ENCODE data around the gene VAPA. TPM values are rescaled to one million over a fixed set of nuclear protein-coding genes. Genes with fewer than 3 reads are reported as not detected.
A peak's percentile ranks its signal among the peaks of the same experiment; 100 is the strongest.

The VAPA gene
- total and polyA plus RNA-seq, 9 of the 15 experiments (the other 6 are each of a cell fraction or from before 2014, with no cell fraction given) = 219 to 902 (median 526) TPM

DNA sequence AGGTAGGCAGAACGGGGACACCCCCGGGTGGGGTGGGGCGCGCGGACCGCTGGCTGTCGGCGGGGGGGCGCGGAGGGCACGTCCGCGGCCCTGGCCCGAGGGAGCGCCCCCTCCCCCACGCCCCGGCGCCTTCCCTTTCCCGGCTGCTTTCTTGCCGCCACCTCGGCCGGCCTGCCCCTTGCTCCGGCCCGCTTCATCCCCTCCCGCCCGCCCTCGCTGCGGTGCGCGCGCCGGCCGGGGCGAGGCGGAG, 443 bp downstream of the VAPA start:
- ATAC-seq = no peak
- no TSS peak for BruUV-seq (replicated peaks)
- Histone ChIP-seq H3K4me2 (ENCODE audit: insufficient read depth, low read length) (peak overlapping the region; percentile 97; the same call in 1 of the 2 replicates), H3K9ac (ENCODE audit: insufficient read depth in 1 of 2, low read depth in 2 of 2, low read length in 2 of 2) (peak overlapping the region; percentile 93 to 95), H3K4me1 (replicated peaks in 1 of 2; ENCODE audit: control insufficient read depth in 2 of 2, insufficient read depth in 2 of 2, low read length in 2 of 2) (peaks cover 12 to 15% of the 10 kb centered on the region in 2 experiments), H3K9me1 (ENCODE audit: control insufficient read depth, insufficient read depth, low read length) (peaks cover 2% of the 10 kb centered on the region), H3K27ac (ENCODE audit: extremely low read depth, low read depth, low read length) (peak overlapping the region; percentile 97), H3K9me3 (replicated peaks; ENCODE audit: control insufficient read depth, insufficient read depth, low read depth, low read length) (peaks cover 6% of the 10 kb centered on the region), H4K20me1 (replicated peaks; ENCODE audit: control insufficient read depth, insufficient read depth, low read length) (peaks cover 36% of the 10 kb centered on the region), H3K4me3 (peak overlapping the region; percentile 85), H3K79me2 (ENCODE audit: control insufficient read depth, insufficient read depth, low read length) (peaks cover 57% of the 10 kb centered on the region), H2AFZ (ENCODE audit: low read depth, low read length) (peak overlapping the region; percentile 99; the same call in 1 of the 2 replicates), H3K36me3 (ENCODE audit: control insufficient read depth, insufficient read depth, low read length) (peaks cover 31% of the 10 kb centered on the region), H3K27me3 (ENCODE audit: control insufficient read depth in 2 of 2, insufficient read depth in 2 of 2, low read length in 2 of 2) (no peaks in the 10 kb centered on the region)
- DNase-seq (ENCODE audit: extremely low read depth in 1 of 4, low spot score in 3 of 4) = peak in 3 of 4 experiments; percentile 79 to 91 (median 90)
- in situ Hi-C loops (cut with MboI) = loop anchor here (10.0 kb wide), 1 partner anchor 899 kb away; no protein-coding TSS in a partner anchor
- no peak for FAIRE-seq
- ChIA-PET CTCF (ENCODE audit: low intra/inter-chr PET ratio) (no interaction called here), POLR2A (interaction anchor here (0.9 to 3.7 kb wide), 18 partner anchors 9 to 208 kb away, joined by 3 to 72 read pairs (median 10); partner anchors contain the start of gene TXNDC2)
- TF ChIP-seq KDM5B (IDR thresholded peaks at IDR 0.05; ENCODE audit: insufficient replicate concordance, low read depth, low read length) = no peak
- TF ChIP-seq ZNF165 (CRISPR knock-in tag; IDR thresholded peaks at IDR 0.05; ENCODE audit: borderline replicate concordance) = no peak
- TF ChIP-seq, protein P1, sequence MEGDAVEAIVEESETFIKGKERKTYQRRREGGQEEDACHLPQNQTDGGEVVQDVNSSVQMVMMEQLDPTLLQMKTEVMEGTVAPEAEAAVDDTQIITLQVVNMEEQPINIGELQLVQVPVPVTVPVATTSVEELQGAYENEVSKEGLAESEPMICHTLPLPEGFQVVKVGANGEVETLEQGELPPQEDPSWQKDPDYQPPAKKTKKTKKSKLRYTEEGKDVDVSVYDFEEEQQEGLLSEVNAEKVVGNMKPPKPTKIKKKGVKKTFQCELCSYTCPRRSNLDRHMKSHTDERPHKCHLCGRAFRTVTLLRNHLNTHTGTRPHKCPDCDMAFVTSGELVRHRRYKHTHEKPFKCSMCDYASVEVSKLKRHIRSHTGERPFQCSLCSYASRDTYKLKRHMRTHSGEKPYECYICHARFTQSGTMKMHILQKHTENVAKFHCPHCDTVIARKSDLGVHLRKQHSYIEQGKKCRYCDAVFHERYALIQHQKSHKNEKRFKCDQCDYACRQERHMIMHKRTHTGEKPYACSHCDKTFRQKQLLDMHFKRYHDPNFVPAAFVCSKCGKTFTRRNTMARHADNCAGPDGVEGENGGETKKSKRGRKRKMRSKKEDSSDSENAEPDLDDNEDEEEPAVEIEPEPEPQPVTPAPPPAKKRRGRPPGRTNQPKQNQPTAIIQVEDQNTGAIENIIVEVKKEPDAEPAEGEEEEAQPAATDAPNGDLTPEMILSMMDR (IDR thresholded peaks at IDR 0.05 in 2 of 3, conservative IDR thresholded peaks at IDR 0.05 in 1 of 3; ENCODE audit: insufficient read depth in 2 of 3, low read depth in 1 of 3, low read length in 3 of 3) = no peak
- peak; percentile 9; the same call in 1 of the 2 replicates for TF ChIP-seq ZBTB7A (IDR thresholded peaks at IDR 0.05; ENCODE audit: borderline replicate concordance, control insufficient read depth, low read depth, low read length)
- peak in 1 of 2 experiments; percentile 56; a peak in 1 of 4 replicates for TF ChIP-seq FOXA3 (CRISPR knock-in tag; conservative IDR thresholded peaks at IDR 0.05 in 1 of 2, IDR thresholded peaks at IDR 0.05 in 1 of 2)
- TF ChIP-seq, protein P2, sequence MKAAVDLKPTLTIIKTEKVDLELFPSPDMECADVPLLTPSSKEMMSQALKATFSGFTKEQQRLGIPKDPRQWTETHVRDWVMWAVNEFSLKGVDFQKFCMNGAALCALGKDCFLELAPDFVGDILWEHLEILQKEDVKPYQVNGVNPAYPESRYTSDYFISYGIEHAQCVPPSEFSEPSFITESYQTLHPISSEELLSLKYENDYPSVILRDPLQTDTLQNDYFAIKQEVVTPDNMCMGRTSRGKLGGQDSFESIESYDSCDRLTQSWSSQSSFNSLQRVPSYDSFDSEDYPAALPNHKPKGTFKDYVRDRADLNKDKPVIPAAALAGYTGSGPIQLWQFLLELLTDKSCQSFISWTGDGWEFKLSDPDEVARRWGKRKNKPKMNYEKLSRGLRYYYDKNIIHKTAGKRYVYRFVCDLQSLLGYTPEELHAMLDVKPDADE (conservative IDR thresholded peaks at IDR 0.05; ENCODE audit: control insufficient read depth, low read depth, low read length) = peak; percentile 7; the same call in 1 of the 2 replicates
- no peak for TF ChIP-seq ETV6 (IDR thresholded peaks at IDR 0.05; ENCODE audit: borderline replicate concordance in 1 of 2, low read depth in 2 of 2, low read length in 1 of 2)
- TF ChIP-seq ETV6 (CRISPR knock-in tag; IDR thresholded peaks at IDR 0.05; ENCODE audit: borderline replicate concordance) = 0 out of 2 replicates have a peak, but pooled peaks have one; percentile 64
- TF ChIP-seq PHB (CRISPR knock-in tag; IDR thresholded peaks at IDR 0.05) = no peak
- 0 out of 2 replicates have a peak, but pooled peaks have one; percentile 0 for TF ChIP-seq NR3C1 (CRISPR knock-in tag; IDR thresholded peaks at IDR 0.05)
- TF ChIP-seq ARID2 (IDR thresholded peaks at IDR 0.05) = no peak
- TF ChIP-seq ZNF830 (CRISPR knock-in tag; IDR thresholded peaks at IDR 0.05) = 0 out of 2 replicates have a peak, but pooled peaks have one; percentile 8
- TF ChIP-seq DIDO1 (tag; IDR thresholded peaks at IDR 0.05; ENCODE audit: low read depth) = no peak
- TF ChIP-seq, protein P3, sequence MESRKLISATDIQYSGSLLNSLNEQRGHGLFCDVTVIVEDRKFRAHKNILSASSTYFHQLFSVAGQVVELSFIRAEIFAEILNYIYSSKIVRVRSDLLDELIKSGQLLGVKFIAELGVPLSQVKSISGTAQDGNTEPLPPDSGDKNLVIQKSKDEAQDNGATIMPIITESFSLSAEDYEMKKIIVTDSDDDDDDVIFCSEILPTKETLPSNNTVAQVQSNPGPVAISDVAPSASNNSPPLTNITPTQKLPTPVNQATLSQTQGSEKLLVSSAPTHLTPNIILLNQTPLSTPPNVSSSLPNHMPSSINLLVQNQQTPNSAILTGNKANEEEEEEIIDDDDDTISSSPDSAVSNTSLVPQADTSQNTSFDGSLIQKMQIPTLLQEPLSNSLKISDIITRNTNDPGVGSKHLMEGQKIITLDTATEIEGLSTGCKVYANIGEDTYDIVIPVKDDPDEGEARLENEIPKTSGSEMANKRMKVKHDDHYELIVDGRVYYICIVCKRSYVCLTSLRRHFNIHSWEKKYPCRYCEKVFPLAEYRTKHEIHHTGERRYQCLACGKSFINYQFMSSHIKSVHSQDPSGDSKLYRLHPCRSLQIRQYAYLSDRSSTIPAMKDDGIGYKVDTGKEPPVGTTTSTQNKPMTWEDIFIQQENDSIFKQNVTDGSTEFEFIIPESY (CRISPR knock-in tag; IDR thresholded peaks at IDR 0.05) = 0 out of 2 replicates have a peak, but pooled peaks have one; percentile 0
- no peak for TF ChIP-seq ZNF134 (CRISPR knock-in tag; conservative IDR thresholded peaks at IDR 0.05)
- TF ChIP-seq SMAD4 (CRISPR knock-in tag; conservative IDR thresholded peaks at IDR 0.05) = 0 out of 2 replicates have a peak, but pooled peaks have one; percentile 6
- intact Hi-C loops (cut with micrococcal nuclease) = loop anchor here (2.0 to 10.0 kb wide), 2 partner anchors 39 to 229 kb away; no protein-coding TSS in a partner anchor
- WGBS (ENCODE audit: insufficient coverage, low coverage, missing lambda C conversion rate) = 0% methylated on average over 15 of the region's 35 CpGs
